Lower leg skin (tissue), 4 donors: Measurements from ENCODE around the gene MEGF6. TPM values are rescaled to one million over a fixed set of nuclear protein-coding genes. Genes with fewer than 3 reads are reported as not detected.

Source experiments
- DNase-seq, 2 donors: peaks; one replicate each; pipeline ENCODE4 v3.0.0-alpha.2; 2019; ENCODE audit warnings: low spot score in 2 of 2
- H3K4me3 ChIP-seq: fragments of 200-600 bp; sonication (generic); 2 replicates; pipeline ENCODE4 v1.5.1; 2017; ENCODE audit warnings: mild to moderate bottlenecking, low read depth; ENCODE audit not compliant: poor library complexity, severe bottlenecking
- CTCF ChIP-seq, 3 donors: fragments of 450-650 bp; IDR thresholded peaks; one replicate each; pipeline ENCODE4 v1.5.1; 2016; ENCODE audit warnings: antibody characterized with exemption in 3 of 3, mild to moderate bottlenecking in 3 of 3, moderate library complexity in 2 of 3
- POLR2A ChIP-seq, 2 donors: fragments of 450-650 bp; IDR thresholded peaks; one replicate each; pipeline ENCODE4 v1.6.1; 2016 to 2017; ENCODE audit warnings: antibody characterized with exemption in 2 of 2, mild to moderate bottlenecking in 1 of 2, moderate library complexity in 1 of 2
- WGBS, 2 donors: methylation state at CpG; one replicate each; pipeline ENCODE4 v1.1.5; 2018; 5-methylcytosine and 5-hydroxymethylcytosine counted together
- intact Hi-C: fragments of 100-400 bp; cut with DNase I; formaldehyde crosslinking; loops from one replicate; pipeline ENCODE4 v1.15.0; 2023; ENCODE audit warnings: low total_unique reads
- total RNA-seq, 4 donors: library from RNA; depleted of rRNA; stranded (reverse); fragments of >200 nt; gene quantifications; one replicate each; pipeline ENCODE4 v1.1.0, GENCODE V29; 2016

Gene MEGF6
- total RNA-seq, 4 donors from 2014 or later = 81.1 to 147 (median 86.1) TPM

- no peak for DNase-seq
- 95 to 97% methylated on average over 12 of the region's 12 CpGs for WGBS, 2 donors
- H3K4me3 ChIP-seq = no peak overlapping the region
- intact Hi-C loops = no loop called here
- TF ChIP-seq POLR2A (IDR thresholded peaks at IDR 0.05) (no peak), CTCF (IDR thresholded peaks at IDR 0.05) (no peak)
Measured at GRCh38 chr1:3563125-3563524, 48.2 kb downstream of the MEGF6 start.

- TF ChIP-seq POLR2A (IDR thresholded peaks at IDR 0.05) = no peak
- TF ChIP-seq CTCF (IDR thresholded peaks at IDR 0.05) = no peak
- no peak overlapping the region for H3K4me3 ChIP-seq
- 90 to 96% methylated on average over 8 of the region's 8 CpGs for WGBS, 2 donors
- DNase-seq = no peak
- intact Hi-C loops = no loop called here
Measured at GRCh38 chr1:3562712-3563111, 48.6 kb downstream of the MEGF6 start.

GRCh38 chr1:3561702-3562101 is 49.6 kb downstream of the MEGF6 start:
- TF ChIP-seq POLR2A (IDR thresholded peaks at IDR 0.05) = no peak
- TF ChIP-seq CTCF (IDR thresholded peaks at IDR 0.05) = no peak
- no peak for DNase-seq
- intact Hi-C loops = no loop called here
- no peak overlapping the region for H3K4me3 ChIP-seq
- 59% methylated on average over 13 of the region's 13 CpGs for WGBS, 2 donors

- H3K4me3 ChIP-seq = no peak overlapping the region
- intact Hi-C loops = no loop called here
- no peak for DNase-seq
- TF ChIP-seq POLR2A (IDR thresholded peaks at IDR 0.05) (no peak), CTCF (IDR thresholded peaks at IDR 0.05) (no peak)
- 84 to 88% methylated on average over 8 to 9 of the region's 9 CpGs for WGBS, 2 donors
Measured at GRCh38 chr1:3560981-3561380, 50.3 kb downstream of the MEGF6 start.

GRCh38 chr1:3560251-3560871 is 50.9 kb downstream of the MEGF6 start:
- no peak for DNase-seq
- intact Hi-C loops = no loop called here
- no peak for TF ChIP-seq CTCF (IDR thresholded peaks at IDR 0.05)
- no peak for TF ChIP-seq POLR2A (IDR thresholded peaks at IDR 0.05)
- 67 to 71% methylated on average over 13 to 17 of the region's 17 CpGs for WGBS, 2 donors
- H3K4me3 ChIP-seq = no peak overlapping the region
